Type B pancreatic cell (in vitro differentiated cells): ENCODE results near the gene TMEM272. TPM values are rescaled to one million over a fixed set of nuclear protein-coding genes. Genes with fewer than 3 reads are reported as not detected.

Experiments used
- DNase-seq: peaks from one replicate; pipeline ENCODE4 v3.0.0; 2021; ENCODE audit warnings: mixed read lengths; ENCODE audit not compliant: unreplicated experiment; ENCODE audit errors: extremely low spot score
- H3K27ac Mint-ChIP-seq: 2 replicates; pipeline ENCODE4 v1.8.0; 2021; ENCODE audit warnings: mild to moderate bottlenecking, mixed read lengths
- H3K27me3 Mint-ChIP-seq: 2 replicates; pipeline ENCODE4 v1.8.0; 2021; ENCODE audit warnings: mixed read lengths
- H3K36me3 Mint-ChIP-seq: 2 replicates; pipeline ENCODE4 v1.8.0; 2021; ENCODE audit warnings: mixed read lengths
- H3K4me1 Mint-ChIP-seq: one replicate; pipeline ENCODE4 v1.8.0; 2021; ENCODE audit warnings: mixed read lengths; ENCODE audit not compliant: unreplicated experiment
- H3K4me3 Mint-ChIP-seq: 2 replicates; pipeline ENCODE4 v1.8.0; 2021; ENCODE audit warnings: mild to moderate bottlenecking, mixed read lengths
- H3K9me3 Mint-ChIP-seq: 2 replicates; pipeline ENCODE4 v1.8.0; 2021; ENCODE audit warnings: mixed read lengths
- total RNA-seq: library from RNA; stranded (reverse); gene quantifications from 2 replicates; pipeline ENCODE4 v1.2.1, GENCODE V29; 2021; ENCODE audit warnings: low replicate concordance
- TF ChIP-seq, protein P1 (sequence below): fragments of 200-600 bp; sonication (generic); conservative IDR thresholded peaks from 2 replicates; pipeline ENCODE4 v1.5.0; 2021; ENCODE audit warnings: antibody characterized with exemption, mild to moderate bottlenecking

TMEM272 gene
- total RNA-seq, 1 donor from 2014 or later, result 0.63 TPM

DNA sequence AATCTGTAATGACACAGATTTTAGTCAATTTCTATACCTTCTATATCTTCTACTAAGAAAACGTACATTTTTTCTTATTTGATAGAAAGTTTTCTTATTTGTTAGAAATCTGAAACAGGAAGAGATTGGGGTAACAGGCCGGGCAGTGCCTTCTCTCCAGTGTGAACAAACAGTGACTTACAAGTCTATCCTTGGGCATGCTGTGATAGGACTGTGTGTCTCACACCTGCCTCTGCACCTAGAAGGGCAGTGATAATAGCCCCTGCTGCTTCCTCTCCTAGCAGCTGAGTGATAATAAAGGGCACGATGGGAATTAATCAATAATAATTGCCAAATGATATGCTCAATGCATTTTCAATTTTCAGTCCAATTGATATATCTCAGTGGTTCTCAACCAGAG, 1.4 kb downstream of the TMEM272 start:
- H3K4me1 Mint-ChIP-seq, result peaks cover 5% of the 10 kb centered on the region
- DNase-seq, result no peak
- no peak overlapping the region for H3K27ac Mint-ChIP-seq
- no peak overlapping the region for H3K4me3 Mint-ChIP-seq
- H3K9me3 Mint-ChIP-seq, result no peaks in the 10 kb centered on the region
- TF ChIP-seq, protein P1, sequence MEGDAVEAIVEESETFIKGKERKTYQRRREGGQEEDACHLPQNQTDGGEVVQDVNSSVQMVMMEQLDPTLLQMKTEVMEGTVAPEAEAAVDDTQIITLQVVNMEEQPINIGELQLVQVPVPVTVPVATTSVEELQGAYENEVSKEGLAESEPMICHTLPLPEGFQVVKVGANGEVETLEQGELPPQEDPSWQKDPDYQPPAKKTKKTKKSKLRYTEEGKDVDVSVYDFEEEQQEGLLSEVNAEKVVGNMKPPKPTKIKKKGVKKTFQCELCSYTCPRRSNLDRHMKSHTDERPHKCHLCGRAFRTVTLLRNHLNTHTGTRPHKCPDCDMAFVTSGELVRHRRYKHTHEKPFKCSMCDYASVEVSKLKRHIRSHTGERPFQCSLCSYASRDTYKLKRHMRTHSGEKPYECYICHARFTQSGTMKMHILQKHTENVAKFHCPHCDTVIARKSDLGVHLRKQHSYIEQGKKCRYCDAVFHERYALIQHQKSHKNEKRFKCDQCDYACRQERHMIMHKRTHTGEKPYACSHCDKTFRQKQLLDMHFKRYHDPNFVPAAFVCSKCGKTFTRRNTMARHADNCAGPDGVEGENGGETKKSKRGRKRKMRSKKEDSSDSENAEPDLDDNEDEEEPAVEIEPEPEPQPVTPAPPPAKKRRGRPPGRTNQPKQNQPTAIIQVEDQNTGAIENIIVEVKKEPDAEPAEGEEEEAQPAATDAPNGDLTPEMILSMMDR, result no peak
- no peaks in the 10 kb centered on the region for H3K36me3 Mint-ChIP-seq
- peaks cover 8% of the 10 kb centered on the region for H3K27me3 Mint-ChIP-seq

DNA sequence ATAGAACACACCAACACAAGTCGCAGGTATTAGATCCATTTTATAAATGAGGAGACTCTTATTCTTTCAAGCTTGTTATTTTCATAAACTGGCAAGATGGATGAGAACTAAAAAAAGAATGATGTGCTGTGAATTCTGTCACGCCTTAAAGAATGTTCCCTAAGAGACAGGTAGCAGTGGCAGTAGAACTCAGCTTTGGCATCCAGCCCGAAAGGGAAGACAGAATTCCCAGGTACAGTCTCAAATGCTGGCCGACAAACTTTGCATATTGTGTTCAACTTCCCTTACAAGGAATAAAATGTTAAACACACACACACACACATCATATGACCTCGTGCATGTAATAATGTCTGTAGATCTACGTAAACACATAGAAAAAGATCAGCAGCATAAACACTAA, 3.2 kb downstream of the TMEM272 start:
- no peak for DNase-seq

DNA sequence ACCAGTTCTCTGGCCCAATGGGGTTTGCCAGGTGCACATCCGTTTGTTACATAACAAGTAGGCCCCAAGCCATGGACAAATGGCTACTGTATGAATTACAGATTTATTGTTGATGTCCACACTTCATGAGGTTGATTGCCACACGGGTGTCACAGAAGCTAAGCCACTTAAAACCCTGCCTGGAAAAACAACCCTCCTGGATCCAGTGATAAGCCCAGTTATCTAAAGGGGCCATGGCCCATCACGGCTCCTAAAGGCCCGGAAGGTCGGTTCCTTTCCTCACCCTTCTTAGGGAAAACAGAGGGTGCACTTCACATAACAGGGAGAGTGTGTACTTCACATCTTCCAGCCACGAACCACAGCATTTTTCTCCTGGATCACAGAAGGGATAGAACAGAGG, 4.1 kb downstream of the TMEM272 start:
- H3K9me3 Mint-ChIP-seq, result no peaks in the 10 kb centered on the region
- H3K4me1 Mint-ChIP-seq, result peaks cover 5% of the 10 kb centered on the region
- no peak overlapping the region for H3K27ac Mint-ChIP-seq
- TF ChIP-seq, protein P1, result no peak
- DNase-seq, result no peak
- H3K36me3 Mint-ChIP-seq, result no peaks in the 10 kb centered on the region
- peaks cover 8% of the 10 kb centered on the region for H3K27me3 Mint-ChIP-seq
- H3K4me3 Mint-ChIP-seq, result no peak overlapping the region

More for the DNA sequence above, 3.2 kb downstream of the TMEM272 start:
- no peak overlapping the region for H3K4me3 Mint-ChIP-seq
- peaks cover 5% of the 10 kb centered on the region for H3K4me1 Mint-ChIP-seq
- H3K9me3 Mint-ChIP-seq, result no peaks in the 10 kb centered on the region
- no peak overlapping the region for H3K27ac Mint-ChIP-seq
- no peaks in the 10 kb centered on the region for H3K36me3 Mint-ChIP-seq
- TF ChIP-seq, protein P1, result no peak
- peaks cover 8% of the 10 kb centered on the region for H3K27me3 Mint-ChIP-seq

DNA sequence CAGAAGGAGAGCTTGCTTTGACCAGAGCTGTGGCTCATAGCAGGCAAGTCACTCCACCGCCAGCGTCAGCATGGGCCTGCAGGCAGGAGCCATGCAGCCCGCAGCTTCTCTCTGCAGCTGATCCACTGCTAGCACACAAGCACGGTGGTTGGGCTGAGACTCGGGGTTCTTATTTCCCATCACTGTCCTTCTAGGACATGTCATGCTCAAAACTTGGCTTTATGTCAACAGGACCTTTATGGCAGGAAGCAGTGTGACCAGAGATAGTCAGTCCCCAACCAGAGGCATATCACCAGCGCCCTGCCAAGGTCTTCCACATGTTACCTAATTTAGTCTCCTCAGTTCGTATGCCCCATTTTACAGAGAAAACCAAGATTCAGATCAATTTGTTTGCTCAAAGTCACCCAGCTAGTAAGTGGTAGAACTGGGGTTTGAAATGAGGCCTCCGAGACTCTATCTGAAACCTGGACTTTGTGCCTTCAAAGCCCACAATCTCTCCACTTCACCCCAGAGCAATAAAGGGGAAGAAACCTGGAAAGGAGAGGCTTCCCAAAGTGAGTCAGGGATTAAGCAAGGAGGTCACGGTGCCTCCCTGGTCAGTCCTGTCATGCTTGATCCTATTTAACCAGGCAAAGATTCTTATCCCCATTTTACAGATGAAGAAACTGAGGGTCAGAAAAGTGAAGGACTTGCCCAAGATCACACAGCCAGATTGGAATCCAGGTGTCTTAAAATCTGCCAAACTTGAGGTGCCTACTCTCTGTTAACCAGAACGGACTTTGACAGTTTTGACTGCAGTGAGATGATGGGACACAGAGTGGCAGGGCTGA, 5.1 kb downstream of the TMEM272 start:
- Mint-ChIP-seq H3K27ac (no peak overlapping the region), H3K4me1 (peaks cover under 1% of the 10 kb centered on the region), H3K27me3 (peaks cover 6% of the 10 kb centered on the region), H3K9me3 (no peaks in the 10 kb centered on the region), H3K36me3 (no peaks in the 10 kb centered on the region), H3K4me3 (no peak overlapping the region)
- TF ChIP-seq, protein P1, result no peak
- no peak for DNase-seq

DNA sequence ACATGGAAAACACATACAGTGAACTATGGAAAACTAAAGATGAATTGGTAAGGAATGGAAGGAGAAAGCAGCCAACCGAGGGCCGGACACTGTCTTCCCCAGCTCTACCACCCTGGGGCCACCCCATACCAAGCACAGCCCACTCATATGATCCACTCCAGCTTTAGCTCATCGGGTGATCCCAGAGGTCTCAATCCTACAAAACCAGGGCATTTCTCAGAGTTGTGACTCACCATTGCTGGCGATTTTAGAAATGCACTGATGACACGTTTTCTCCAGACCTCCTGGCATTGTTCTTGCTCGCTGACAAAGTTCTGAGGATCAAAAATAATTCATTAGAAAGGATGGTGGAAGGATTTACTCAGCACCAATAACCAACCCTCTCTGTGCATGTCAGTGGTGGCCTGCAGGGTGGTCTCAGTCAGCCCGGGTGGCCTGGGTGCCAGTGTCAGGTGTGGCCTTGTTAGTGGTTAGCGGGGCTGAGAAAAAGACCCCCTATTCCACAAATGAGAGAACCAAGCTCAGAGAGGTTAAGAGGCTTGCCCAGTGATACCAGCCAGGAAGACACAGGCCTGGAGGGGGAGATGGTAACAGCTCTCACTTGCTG, 6.6 kb downstream of the TMEM272 start:
- Mint-ChIP-seq H3K9me3 (no peaks in the 10 kb centered on the region), H3K4me1 (no peaks in the 10 kb centered on the region), H3K36me3 (no peaks in the 10 kb centered on the region), H3K27me3 (peaks cover 4% of the 10 kb centered on the region), H3K27ac (no peak overlapping the region), H3K4me3 (no peak overlapping the region)
- DNase-seq, result no peak
- TF ChIP-seq, protein P1, result no peak
